Measurements from ENCODE around the gene TACSTD2. TPM values are rescaled to one million over a fixed set of nuclear protein-coding genes. Genes with fewer than 3 reads are reported as not detected.
"Not testable (repeated sequence)": the region's sequence is repeated elsewhere in the genome, so short reads cannot be mapped to it uniquely, and the experiment has no call there.

TACSTD2 gene
- polyA plus RNA-seq, 3 donors: 3.2 TPM; not detected in 2

DNA sequence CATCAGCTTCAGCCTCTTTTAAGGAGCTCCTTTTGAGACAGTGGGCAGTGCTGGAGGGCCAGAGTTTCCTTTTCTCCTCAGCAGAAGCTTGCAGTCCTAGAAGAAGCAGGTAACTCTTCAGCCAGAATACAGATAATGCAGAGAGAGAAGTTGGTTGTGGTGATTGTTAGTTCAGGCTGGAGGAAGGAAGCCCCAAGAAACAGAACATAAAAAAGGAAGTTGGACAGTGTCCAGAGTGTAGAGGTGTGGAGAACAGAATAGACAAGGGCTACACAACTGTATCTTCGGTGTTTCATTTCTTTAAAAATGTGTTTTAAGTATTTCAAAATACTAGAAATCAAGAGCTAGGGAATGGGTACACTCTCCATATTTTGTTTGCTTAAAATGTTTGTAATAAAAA, 6.4 kb upstream of the TACSTD2 start:
- Histone ChIP-seq H3K27me3 (ENCODE audit: control insufficient read depth in 2 of 2, insufficient read depth in 2 of 2, low read length in 2 of 2) (peaks cover 0 to 10% of the 10 kb centered on the region in 2 donors), H3K9me3 (replicated peaks in 1 of 2; ENCODE audit: control insufficient read depth in 1 of 2, insufficient read depth in 1 of 2, low read length in 2 of 2) (no peaks in the 10 kb centered on the region), H4K20me1 (ENCODE audit: insufficient read depth, low read length) (no peaks in the 10 kb centered on the region), H3K27ac (ENCODE audit: low read depth in 1 of 2, low read length in 2 of 2) (peak overlapping the region; percentile 28 to 83), H3K9ac (ENCODE audit: insufficient read depth, low read length, poor library complexity, severe bottlenecking) (no peak overlapping the region), H3K36me3 (replicated peaks in 1 of 2; ENCODE audit: control insufficient read depth in 1 of 2, insufficient read depth in 2 of 2, low read length in 2 of 2) (no peaks in the 10 kb centered on the region), H3K79me2 (ENCODE audit: insufficient read depth, low read length) (peaks cover 48% of the 10 kb centered on the region), H3K4me1 (ENCODE audit: control insufficient read depth in 1 of 2, insufficient read depth in 2 of 2, low read length in 2 of 2) (peaks cover 21 to 43% of the 10 kb centered on the region in 2 donors), H3K4me2 (replicated peaks; ENCODE audit: extremely low read depth, low read length, poor library complexity, severe bottlenecking) (peak overlapping the region; percentile 75), H3K4me3 (replicated peaks in 1 of 3; ENCODE audit: low read depth in 2 of 3, low read length in 3 of 3) (peak overlapping the region in 2 of 3 experiments; percentile 25 to 68), H2AFZ (ENCODE audit: insufficient read depth, low read depth, low read length, poor library complexity, severe bottlenecking) (no peak overlapping the region)
- peaks cover 0 to 4% of the 10 kb centered on the region in 2 donors for H3K36me3 Mint-ChIP-seq
- intact Hi-C loops (cut with micrococcal nuclease): no loop called here
- TF ChIP-seq, protein P1, sequence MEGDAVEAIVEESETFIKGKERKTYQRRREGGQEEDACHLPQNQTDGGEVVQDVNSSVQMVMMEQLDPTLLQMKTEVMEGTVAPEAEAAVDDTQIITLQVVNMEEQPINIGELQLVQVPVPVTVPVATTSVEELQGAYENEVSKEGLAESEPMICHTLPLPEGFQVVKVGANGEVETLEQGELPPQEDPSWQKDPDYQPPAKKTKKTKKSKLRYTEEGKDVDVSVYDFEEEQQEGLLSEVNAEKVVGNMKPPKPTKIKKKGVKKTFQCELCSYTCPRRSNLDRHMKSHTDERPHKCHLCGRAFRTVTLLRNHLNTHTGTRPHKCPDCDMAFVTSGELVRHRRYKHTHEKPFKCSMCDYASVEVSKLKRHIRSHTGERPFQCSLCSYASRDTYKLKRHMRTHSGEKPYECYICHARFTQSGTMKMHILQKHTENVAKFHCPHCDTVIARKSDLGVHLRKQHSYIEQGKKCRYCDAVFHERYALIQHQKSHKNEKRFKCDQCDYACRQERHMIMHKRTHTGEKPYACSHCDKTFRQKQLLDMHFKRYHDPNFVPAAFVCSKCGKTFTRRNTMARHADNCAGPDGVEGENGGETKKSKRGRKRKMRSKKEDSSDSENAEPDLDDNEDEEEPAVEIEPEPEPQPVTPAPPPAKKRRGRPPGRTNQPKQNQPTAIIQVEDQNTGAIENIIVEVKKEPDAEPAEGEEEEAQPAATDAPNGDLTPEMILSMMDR (IDR thresholded peaks at IDR 0.05): no peak
- no CpG with 5 or more reads among the region's 1 CpG for WGBS (ENCODE audit: insufficient coverage)
- H3K4me3 Mint-ChIP-seq: peak overlapping the region; percentile 14 to 72
- H3K27me3 Mint-ChIP-seq (ENCODE audit: low read depth in 3 of 3): peaks cover 7 to 20% (median 15%) of the 10 kb centered on the region in 3 donors
- H3K9me3 Mint-ChIP-seq: peaks cover 0 to 3% (median 0%) of the 10 kb centered on the region in 7 donors
- peak overlapping the region; percentile 7 to 82 (median 69) for H3K27ac Mint-ChIP-seq
- peak; percentile 52 to 72 (median 62) for DNase-seq
- H3K4me1 Mint-ChIP-seq: peaks cover 23% of the 10 kb centered on the region

DNA sequence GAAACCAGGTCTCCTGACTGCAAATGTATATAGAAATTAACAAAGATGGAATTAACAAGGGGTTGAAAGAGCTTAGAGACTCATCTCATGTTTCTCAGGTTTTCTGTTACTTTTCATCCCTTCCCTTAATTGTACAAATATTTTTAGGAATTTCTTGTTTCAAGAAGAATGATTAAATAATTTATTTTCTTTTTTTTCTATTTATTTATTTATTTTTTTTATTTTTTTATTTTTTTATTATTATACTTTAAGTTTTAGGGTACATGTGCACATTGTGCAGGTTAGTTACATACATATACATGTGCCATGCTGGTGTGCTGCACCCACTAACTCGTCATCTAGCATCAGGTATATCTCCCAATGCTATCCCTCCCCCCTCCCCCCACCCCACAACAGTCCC, 5.1 kb upstream of the TACSTD2 start:
- H3K4me3 Mint-ChIP-seq: not testable (repeated sequence)

More for the DNA sequence above, 5.1 kb upstream of the TACSTD2 start:
- WGBS (ENCODE audit: insufficient coverage): no CpG with 5 or more reads among the region's 1 CpG
- H3K9me3 Mint-ChIP-seq; DNase-seq; H3K9ac ChIP-seq (ENCODE audit: insufficient read depth, low read length, poor library complexity, severe bottlenecking); intact Hi-C loops (cut with micrococcal nuclease); H3K9me3 ChIP-seq (replicated peaks in 1 of 2; ENCODE audit: control insufficient read depth in 1 of 2, insufficient read depth in 1 of 2, low read length in 2 of 2); H3K4me3 ChIP-seq (replicated peaks in 1 of 3; ENCODE audit: low read depth in 2 of 3, low read length in 3 of 3); H3K27ac Mint-ChIP-seq; H4K20me1 ChIP-seq (ENCODE audit: insufficient read depth, low read length); H3K27ac ChIP-seq (ENCODE audit: low read depth in 1 of 2, low read length in 2 of 2); H3K4me2 ChIP-seq (replicated peaks; ENCODE audit: extremely low read depth, low read length, poor library complexity, severe bottlenecking); H3K36me3 ChIP-seq (replicated peaks in 1 of 2; ENCODE audit: control insufficient read depth in 1 of 2, insufficient read depth in 2 of 2, low read length in 2 of 2); H2AFZ ChIP-seq (ENCODE audit: insufficient read depth, low read depth, low read length, poor library complexity, severe bottlenecking): not testable (repeated sequence)
- peaks cover 46% of the 10 kb centered on the region for H3K79me2 ChIP-seq (ENCODE audit: insufficient read depth, low read length)
- H3K27me3 Mint-ChIP-seq (ENCODE audit: low read depth in 3 of 3): peaks cover 16 to 33% (median 29%) of the 10 kb centered on the region in 3 donors
- peaks cover 3 to 23% of the 10 kb centered on the region in 2 donors for H3K27me3 ChIP-seq (ENCODE audit: control insufficient read depth in 2 of 2, insufficient read depth in 2 of 2, low read length in 2 of 2)
- peaks cover 32 to 57% of the 10 kb centered on the region in 2 donors for H3K4me1 ChIP-seq (ENCODE audit: control insufficient read depth in 1 of 2, insufficient read depth in 2 of 2, low read length in 2 of 2)
- H3K4me1 Mint-ChIP-seq: peaks cover 32% of the 10 kb centered on the region
- peaks cover 5 to 10% of the 10 kb centered on the region in 2 donors for H3K36me3 Mint-ChIP-seq

Data from CD14-positive monocyte (primary cell).